SK-N-MC (cell line): ENCODE results near the gene EOGT.

ENCODE experiments used
- EZH2 ChIP-seq: fragments of 200-600 bp; sonication (generic); IDR thresholded peaks from one replicate; pipeline ENCODE4 v1.6.1; 2017; ENCODE audit warnings: antibody characterized with exemption
- POLR2AphosphoS5 ChIP-seq: IDR thresholded peaks from 2 replicates; pipeline ENCODE4 v1.6.1; 2012; ENCODE audit warnings: mild to moderate bottlenecking, low read depth, low read length, borderline replicate concordance

- TF ChIP-seq POLR2AphosphoS5 (no peak), EZH2 (no peak)
Observed at GRCh38 chr3:69013253-69014021, at the start of gene EOGT.
